ENCODE measurements around the gene USB1.

DNA sequence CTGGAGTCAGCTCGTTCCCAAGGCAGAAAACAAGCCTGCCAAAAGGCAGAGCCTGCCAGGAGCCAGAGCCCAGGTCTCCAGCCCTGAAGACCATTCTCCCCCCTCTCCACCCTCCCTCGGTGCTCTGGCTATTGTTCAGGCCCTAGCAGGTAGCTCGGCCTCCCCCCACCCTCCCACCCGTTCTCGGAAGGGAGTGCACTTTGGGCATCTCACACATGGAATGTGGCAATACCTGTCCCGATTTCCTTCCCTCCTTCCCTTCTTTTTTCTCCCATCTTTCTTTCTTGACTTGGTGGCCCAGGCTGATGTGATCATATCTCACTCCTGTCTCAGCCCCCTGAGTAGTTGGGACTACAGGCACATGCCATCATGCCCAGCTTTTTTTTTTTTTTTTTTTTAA lies 42.7 kb upstream of the USB1 start:
- no peak for TF ChIP-seq POLR2A (IDR thresholded peaks at IDR 0.05)
- TF ChIP-seq, protein P1, sequence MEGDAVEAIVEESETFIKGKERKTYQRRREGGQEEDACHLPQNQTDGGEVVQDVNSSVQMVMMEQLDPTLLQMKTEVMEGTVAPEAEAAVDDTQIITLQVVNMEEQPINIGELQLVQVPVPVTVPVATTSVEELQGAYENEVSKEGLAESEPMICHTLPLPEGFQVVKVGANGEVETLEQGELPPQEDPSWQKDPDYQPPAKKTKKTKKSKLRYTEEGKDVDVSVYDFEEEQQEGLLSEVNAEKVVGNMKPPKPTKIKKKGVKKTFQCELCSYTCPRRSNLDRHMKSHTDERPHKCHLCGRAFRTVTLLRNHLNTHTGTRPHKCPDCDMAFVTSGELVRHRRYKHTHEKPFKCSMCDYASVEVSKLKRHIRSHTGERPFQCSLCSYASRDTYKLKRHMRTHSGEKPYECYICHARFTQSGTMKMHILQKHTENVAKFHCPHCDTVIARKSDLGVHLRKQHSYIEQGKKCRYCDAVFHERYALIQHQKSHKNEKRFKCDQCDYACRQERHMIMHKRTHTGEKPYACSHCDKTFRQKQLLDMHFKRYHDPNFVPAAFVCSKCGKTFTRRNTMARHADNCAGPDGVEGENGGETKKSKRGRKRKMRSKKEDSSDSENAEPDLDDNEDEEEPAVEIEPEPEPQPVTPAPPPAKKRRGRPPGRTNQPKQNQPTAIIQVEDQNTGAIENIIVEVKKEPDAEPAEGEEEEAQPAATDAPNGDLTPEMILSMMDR (IDR thresholded peaks at IDR 0.05), result no peak
